WTC11 (cell line): ENCODE data around the gene CCT3.

Source experiments
- CBFB ChIP-seq: sonication (generic); formaldehyde crosslinking; IDR thresholded peaks from 2 replicates; pipeline ENCODE4 v1.8.1; 2022; ENCODE audit warnings: mild to moderate bottlenecking, low read depth, missing genetic modification reagents
- CTCF ChIP-seq: fragments of 200-600 bp; IDR thresholded peaks from 2 replicates; pipeline ENCODE4 v1.8.0; 2022; ENCODE audit warnings: antibody characterized with exemption
- ESRRA ChIP-seq: sonication (generic); formaldehyde crosslinking; IDR thresholded peaks from 2 replicates; pipeline ENCODE4 v1.8.1; 2022; ENCODE audit warnings: mild to moderate bottlenecking, missing genetic modification reagents, borderline replicate concordance
- FOXK1 ChIP-seq: sonication (generic); formaldehyde crosslinking; IDR thresholded peaks from 2 replicates; pipeline ENCODE4 v1.8.0; 2022; ENCODE audit warnings: mild to moderate bottlenecking, moderate library complexity, missing genetic modification reagents
- FOXP4 ChIP-seq: sonication (generic); formaldehyde crosslinking; IDR thresholded peaks from 2 replicates; pipeline ENCODE4 v1.8.0; 2022; ENCODE audit warnings: mild to moderate bottlenecking, missing genetic modification reagents
- HMGA2 ChIP-seq: fragments of 250-450 bp; sonication (Bioruptor Pico); IDR thresholded peaks from 2 replicates; pipeline ENCODE4 v1.4.0; 2021; ENCODE audit warnings: mild to moderate bottlenecking, moderate library complexity
- HMGXB4 ChIP-seq: sonication (generic); formaldehyde crosslinking; IDR thresholded peaks from 2 replicates; pipeline ENCODE4 v1.8.1; 2023; ENCODE audit warnings: mild to moderate bottlenecking, moderate library complexity, missing genetic modification reagents
- NR3C1 ChIP-seq: sonication (generic); formaldehyde crosslinking; conservative IDR thresholded peaks from 2 replicates; pipeline ENCODE4 v1.8.1; 2023; ENCODE audit warnings: low read depth, mild to moderate bottlenecking, missing genetic modification reagents
- TEAD4 ChIP-seq: sonication (generic); formaldehyde crosslinking; IDR thresholded peaks from 2 replicates; pipeline ENCODE4 v1.8.0; 2022; ENCODE audit warnings: mild to moderate bottlenecking, missing genetic modification reagents
- TP53 ChIP-seq: sonication (generic); formaldehyde crosslinking; IDR thresholded peaks from 2 replicates; pipeline ENCODE4 v1.8.1; 2023; ENCODE audit warnings: mild to moderate bottlenecking, missing genetic modification reagents
- USF2 ChIP-seq: sonication (generic); formaldehyde crosslinking; IDR thresholded peaks from 2 replicates; pipeline ENCODE4 v1.8.1; 2023; ENCODE audit warnings: mild to moderate bottlenecking, missing genetic modification reagents, moderate library complexity
- ZNF121 ChIP-seq: sonication (generic); formaldehyde crosslinking; IDR thresholded peaks from 2 replicates; pipeline ENCODE4 v1.8.0; 2023; ENCODE audit warnings: missing genetic modification reagents

- TF ChIP-seq CTCF (no peak), ESRRA (CRISPR knock-in tag) (no peak), TEAD4 (CRISPR knock-in tag) (no peak), CBFB (CRISPR knock-in tag) (no peak), HMGXB4 (CRISPR knock-in tag) (no peak), USF2 (CRISPR knock-in tag) (no peak), FOXK1 (CRISPR knock-in tag) (no peak), FOXP4 (CRISPR knock-in tag) (no peak), TP53 (CRISPR knock-in tag) (no peak), ZNF121 (CRISPR knock-in tag) (no peak), NR3C1 (CRISPR knock-in tag) (no peak), HMGA2 (CRISPR knock-in tag) (no peak)
Observed at GRCh38 chr1:156262461-156263287, 75.4 kb downstream of the CCT3 start.
